ENCODE data around the gene DAZAP1.
A peak's percentile ranks its signal among the peaks of the same experiment; 100 is the strongest.

DAZAP1 gene

GRCh38 chr19:1416014-1416841, 8.8 kb downstream of the DAZAP1 start:
- Histone ChIP-seq H3K27me3 (ENCODE audit: control insufficient read depth in 1 of 2, insufficient read depth in 1 of 2, low read length in 2 of 2) (no peaks in the 10 kb centered on the region), H2BK120ac (ENCODE audit: low read depth, low read length) (peak overlapping the region; percentile 83), H3K4ac (ENCODE audit: low read depth in 1 of 2, low read length in 2 of 2) (peak overlapping the region; percentile 71 to 91), H3K27ac (ENCODE audit: low read length, poor library complexity, severe bottlenecking) (peak overlapping the region; percentile 89), H3K9ac (ENCODE audit: low read length) (peak overlapping the region; percentile 85), H4K91ac (ENCODE audit: low read length) (peak overlapping the region; percentile 96), H3K79me1 (replicated peaks; ENCODE audit: low read length, poor library complexity, severe bottlenecking) (peaks cover 5% of the 10 kb centered on the region), H3K4me3 (ENCODE audit: insufficient read depth in 1 of 2, low read depth in 1 of 2, low read length in 2 of 2) (peak overlapping the region in 1 of 2 experiments; percentile 48), H2AFZ (ENCODE audit: low read depth, low read length) (no peak overlapping the region), H4K8ac (ENCODE audit: low read length) (peak overlapping the region; percentile 90), H2BK5ac (ENCODE audit: low read depth, low read length, poor library complexity, severe bottlenecking) (peak overlapping the region; percentile 36), H2BK15ac (ENCODE audit: low read depth, poor library complexity, severe bottlenecking) (no peak overlapping the region), H3K9me3 (ENCODE audit: control insufficient read depth, low read length) (no peaks in the 10 kb centered on the region), H2BK12ac (ENCODE audit: low read length in 2 of 2) (peak overlapping the region; percentile 59 to 95), H3K4me1 (ENCODE audit: control insufficient read depth, insufficient read depth, low read depth, low read length) (peaks cover 56% of the 10 kb centered on the region), H3K23ac (ENCODE audit: low read length in 2 of 2) (peak overlapping the region in 1 of 2 experiments; percentile 60), H3K14ac (ENCODE audit: low read length in 2 of 2) (peak overlapping the region; percentile 16 to 81), H3K36me3 (ENCODE audit: control insufficient read depth in 1 of 2, insufficient read depth in 2 of 2, low read depth in 1 of 2, low read length in 2 of 2) (peaks cover 40 to 62% of the 10 kb centered on the region in 2 experiments), H2AK5ac (ENCODE audit: low read length, severe bottlenecking) (peak overlapping the region; percentile 77), H3K18ac (ENCODE audit: low read depth in 1 of 2, low read length in 2 of 2) (peak overlapping the region; percentile 83 to 91), H3K4me2 (ENCODE audit: low read length, poor library complexity, severe bottlenecking) (peak overlapping the region; percentile 65)
- WGBS: 90% methylated on average over 28 of the region's 28 CpGs
- peak; percentile 20 for DNase-seq

DNA sequence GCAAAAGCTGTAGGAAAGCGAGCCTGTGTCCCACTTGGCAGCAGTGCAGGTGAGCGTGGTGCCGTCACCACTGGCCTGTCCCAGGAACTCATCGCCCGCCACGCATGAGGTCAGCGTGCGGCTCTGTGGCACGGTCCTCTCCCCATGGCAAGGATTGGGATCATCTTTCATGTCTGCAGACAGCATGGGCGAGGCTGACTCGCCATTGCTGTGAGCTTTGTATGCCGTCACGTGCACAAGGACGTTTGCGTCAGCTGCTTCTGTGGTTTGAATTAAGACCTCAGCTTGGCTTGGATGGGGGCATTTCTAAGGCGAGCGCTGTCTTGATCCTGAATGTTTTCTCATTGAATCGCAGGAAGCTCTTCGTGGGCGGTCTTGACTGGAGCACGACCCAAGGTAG, 9.8 kb downstream of the DAZAP1 start:
- Histone ChIP-seq H3K4me1 (ENCODE audit: control insufficient read depth, insufficient read depth, low read depth, low read length) (peaks cover 52% of the 10 kb centered on the region), H4K8ac (ENCODE audit: low read length) (peak overlapping the region; percentile 35), H3K27ac (ENCODE audit: low read length, poor library complexity, severe bottlenecking) (no peak overlapping the region), H2BK120ac (ENCODE audit: low read depth, low read length) (peak overlapping the region; percentile 78), H2BK15ac (ENCODE audit: low read depth, poor library complexity, severe bottlenecking) (no peak overlapping the region), H3K14ac (ENCODE audit: low read length in 2 of 2) (no peak overlapping the region), H2AFZ (ENCODE audit: low read depth, low read length) (no peak overlapping the region), H3K23ac (ENCODE audit: low read length in 2 of 2) (no peak overlapping the region), H4K91ac (ENCODE audit: low read length) (peak overlapping the region; percentile 73), H3K9ac (ENCODE audit: low read length) (peak overlapping the region; percentile 85), H2BK12ac (ENCODE audit: low read length in 2 of 2) (peak overlapping the region in 1 of 2 experiments; percentile 7), H3K4me3 (ENCODE audit: insufficient read depth in 1 of 2, low read depth in 1 of 2, low read length in 2 of 2) (peak overlapping the region in 1 of 2 experiments; percentile 19), H3K9me3 (ENCODE audit: control insufficient read depth, low read length) (no peaks in the 10 kb centered on the region), H2AK5ac (ENCODE audit: low read length, severe bottlenecking) (no peak overlapping the region), H3K79me1 (replicated peaks; ENCODE audit: low read length, poor library complexity, severe bottlenecking) (peaks cover 8% of the 10 kb centered on the region), H3K4me2 (ENCODE audit: low read length, poor library complexity, severe bottlenecking) (no peak overlapping the region), H3K27me3 (ENCODE audit: control insufficient read depth in 1 of 2, insufficient read depth in 1 of 2, low read length in 2 of 2) (no peaks in the 10 kb centered on the region), H2BK5ac (ENCODE audit: low read depth, low read length, poor library complexity, severe bottlenecking) (no peak overlapping the region), H3K4ac (ENCODE audit: low read depth in 1 of 2, low read length in 2 of 2) (no peak overlapping the region), H3K18ac (ENCODE audit: low read depth in 1 of 2, low read length in 2 of 2) (peak overlapping the region in 1 of 2 experiments; percentile 15), H3K36me3 (ENCODE audit: control insufficient read depth in 1 of 2, insufficient read depth in 2 of 2, low read depth in 1 of 2, low read length in 2 of 2) (peaks cover 50 to 72% of the 10 kb centered on the region in 2 experiments)
- 94% methylated on average over 21 of the region's 21 CpGs for WGBS
- no peak for DNase-seq

- no peak overlapping the region for H3K14ac ChIP-seq (ENCODE audit: low read length in 2 of 2)
- H4K91ac ChIP-seq (ENCODE audit: low read length): no peak overlapping the region
- peak overlapping the region in 1 of 2 experiments; percentile 18 for H2BK12ac ChIP-seq (ENCODE audit: low read length in 2 of 2)
- peaks cover 56 to 75% of the 10 kb centered on the region in 2 experiments for H3K36me3 ChIP-seq (ENCODE audit: control insufficient read depth in 1 of 2, insufficient read depth in 2 of 2, low read depth in 1 of 2, low read length in 2 of 2)
- peaks cover 10% of the 10 kb centered on the region for H3K79me1 ChIP-seq (replicated peaks; ENCODE audit: low read length, poor library complexity, severe bottlenecking)
- no peak overlapping the region for H2BK120ac ChIP-seq (ENCODE audit: low read depth, low read length)
- no peak overlapping the region for H2BK5ac ChIP-seq (ENCODE audit: low read depth, low read length, poor library complexity, severe bottlenecking)
- no peak overlapping the region for H3K23ac ChIP-seq (ENCODE audit: low read length in 2 of 2)
- no peak overlapping the region for H2AFZ ChIP-seq (ENCODE audit: low read depth, low read length)
- no peaks in the 10 kb centered on the region for H3K9me3 ChIP-seq (ENCODE audit: control insufficient read depth, low read length)
- H3K9ac ChIP-seq (ENCODE audit: low read length): no peak overlapping the region
- H3K4me3 ChIP-seq (ENCODE audit: insufficient read depth in 1 of 2, low read depth in 1 of 2, low read length in 2 of 2): no peak overlapping the region
- H3K27me3 ChIP-seq (ENCODE audit: control insufficient read depth in 1 of 2, insufficient read depth in 1 of 2, low read length in 2 of 2): no peaks in the 10 kb centered on the region
- H2BK15ac ChIP-seq (ENCODE audit: low read depth, poor library complexity, severe bottlenecking): no peak overlapping the region
- DNase-seq: no peak
- peaks cover 49% of the 10 kb centered on the region for H3K4me1 ChIP-seq (ENCODE audit: control insufficient read depth, insufficient read depth, low read depth, low read length)
- no peak overlapping the region for H3K18ac ChIP-seq (ENCODE audit: low read depth in 1 of 2, low read length in 2 of 2)
- WGBS: 94% methylated on average over 28 of the region's 30 CpGs
- H3K27ac ChIP-seq (ENCODE audit: low read length, poor library complexity, severe bottlenecking): no peak overlapping the region
- no peak overlapping the region for H2AK5ac ChIP-seq (ENCODE audit: low read length, severe bottlenecking)
- no peak overlapping the region for H4K8ac ChIP-seq (ENCODE audit: low read length)
- no peak overlapping the region for H3K4ac ChIP-seq (ENCODE audit: low read depth in 1 of 2, low read length in 2 of 2)
- no peak overlapping the region for H3K4me2 ChIP-seq (ENCODE audit: low read length, poor library complexity, severe bottlenecking)
Measured at GRCh38 chr19:1417681-1418495, 10.5 kb downstream of the DAZAP1 start.

GRCh38 chr19:1418496-1418775, 11.1 kb downstream of the DAZAP1 start:
- DNase-seq: no peak
- 96% methylated on average over 12 of the region's 13 CpGs for WGBS
- H3K79me1 ChIP-seq (replicated peaks; ENCODE audit: low read length, poor library complexity, severe bottlenecking): peaks cover 13% of the 10 kb centered on the region
- no peak overlapping the region for H2BK12ac ChIP-seq (ENCODE audit: low read length in 2 of 2)
- no peak overlapping the region for H2BK120ac ChIP-seq (ENCODE audit: low read depth, low read length)
- H2AFZ ChIP-seq (ENCODE audit: low read depth, low read length): no peak overlapping the region
- no peak overlapping the region for H2BK15ac ChIP-seq (ENCODE audit: low read depth, poor library complexity, severe bottlenecking)
- H3K36me3 ChIP-seq (ENCODE audit: control insufficient read depth in 1 of 2, insufficient read depth in 2 of 2, low read depth in 1 of 2, low read length in 2 of 2): peaks cover 57 to 73% of the 10 kb centered on the region in 2 experiments
- no peak overlapping the region for H3K18ac ChIP-seq (ENCODE audit: low read depth in 1 of 2, low read length in 2 of 2)
- H2AK5ac ChIP-seq (ENCODE audit: low read length, severe bottlenecking): no peak overlapping the region
- peaks cover 47% of the 10 kb centered on the region for H3K4me1 ChIP-seq (ENCODE audit: control insufficient read depth, insufficient read depth, low read depth, low read length)
- H3K9me3 ChIP-seq (ENCODE audit: control insufficient read depth, low read length): no peaks in the 10 kb centered on the region
- no peaks in the 10 kb centered on the region for H3K27me3 ChIP-seq (ENCODE audit: control insufficient read depth in 1 of 2, insufficient read depth in 1 of 2, low read length in 2 of 2)
- H4K91ac ChIP-seq (ENCODE audit: low read length): no peak overlapping the region
- H4K8ac ChIP-seq (ENCODE audit: low read length): no peak overlapping the region
- no peak overlapping the region for H3K9ac ChIP-seq (ENCODE audit: low read length)
- no peak overlapping the region for H2BK5ac ChIP-seq (ENCODE audit: low read depth, low read length, poor library complexity, severe bottlenecking)
- no peak overlapping the region for H3K4me2 ChIP-seq (ENCODE audit: low read length, poor library complexity, severe bottlenecking)
- no peak overlapping the region for H3K14ac ChIP-seq (ENCODE audit: low read length in 2 of 2)
- H3K27ac ChIP-seq (ENCODE audit: low read length, poor library complexity, severe bottlenecking): no peak overlapping the region
- H3K23ac ChIP-seq (ENCODE audit: low read length in 2 of 2): no peak overlapping the region
- H3K4ac ChIP-seq (ENCODE audit: low read depth in 1 of 2, low read length in 2 of 2): no peak overlapping the region
- no peak overlapping the region for H3K4me3 ChIP-seq (ENCODE audit: insufficient read depth in 1 of 2, low read depth in 1 of 2, low read length in 2 of 2)
